Right renal cortex interstitium (tissue), 3 donors: ENCODE measurements around the gene SP9. TPM values are rescaled to one million over a fixed set of nuclear protein-coding genes. Genes with fewer than 3 reads are reported as not detected.
"Not testable (repeated sequence)": the region's sequence is repeated elsewhere in the genome, so short reads cannot be mapped to it uniquely, and the experiment has no call there.

Source experiments
- DNase-seq, 3 donors: peaks; one replicate each; pipeline ENCODE4 v3.0.0-alpha.2; 2013; ENCODE audit warnings: low read depth in 3 of 3, low spot score in 2 of 3
- polyA plus RNA-seq, 3 donors: library from polyadenylated mRNA; unstranded; fragments of 120-200 nt; gene quantifications; one replicate each; pipeline ENCODE4 v1.2.1, GENCODE V29; 2013; ENCODE audit not compliant: insufficient read length in 3 of 3

Gene SP9
- polyA plus RNA-seq, 3 donors = not detected

DNA sequence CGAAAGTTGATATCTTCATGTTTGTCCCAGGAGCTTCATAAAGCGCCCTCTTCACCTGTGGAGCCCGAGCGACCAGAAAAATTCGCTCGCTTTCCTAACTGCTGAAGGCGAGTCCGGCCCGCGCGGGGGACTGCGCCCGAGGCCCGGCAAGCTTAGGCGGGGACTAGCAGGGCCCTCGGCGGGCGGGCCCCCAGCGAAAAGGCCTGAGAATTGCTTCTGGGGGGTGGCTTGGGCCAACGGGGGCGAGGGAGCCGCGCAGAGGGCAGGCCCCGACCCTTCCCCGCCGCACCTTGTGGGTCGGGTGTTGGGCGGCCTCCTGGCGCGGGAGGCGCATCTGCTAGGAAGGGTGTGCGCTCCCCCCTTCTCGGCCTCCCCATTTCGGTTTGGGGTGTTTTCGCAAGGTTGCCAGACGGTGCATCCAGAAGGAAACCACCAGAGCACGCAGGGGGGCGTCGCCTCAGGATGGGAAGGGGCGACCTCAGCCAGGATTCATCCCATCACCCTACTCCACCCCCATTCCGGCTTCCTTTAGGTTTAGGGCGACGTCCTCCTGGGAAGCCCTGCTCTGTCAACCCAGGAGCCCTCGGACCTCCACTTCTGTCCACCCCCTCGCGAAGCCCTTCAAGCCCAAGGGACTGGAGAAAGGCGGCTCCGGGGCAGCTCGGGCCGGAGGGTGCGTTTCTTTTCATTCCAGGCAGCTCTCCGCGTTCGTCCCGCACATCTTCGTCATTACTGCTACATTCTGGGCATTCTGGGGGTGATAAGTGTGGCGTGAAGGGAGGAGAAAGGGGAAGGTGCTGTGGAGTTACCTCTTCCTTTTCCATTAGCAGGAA lies 9.1 kb downstream of the SP9 start:
- no peak for DNase-seq

- DNase-seq = no peak
These were observed 10.1 kb downstream of the SP9 start for GRCh38 chr2:174344716-174345461.

- DNase-seq = no peak
These were observed 15.3 kb downstream of the SP9 start for GRCh38 chr2:174350018-174350417.

GRCh38 chr2:174350593-174351181 lies 15.9 kb downstream of the SP9 start:
- DNase-seq = no peak

- DNase-seq = no peak
These were observed 18.2 kb downstream of the SP9 start for GRCh38 chr2:174353004-174353403.

- no peak for DNase-seq
These were observed 21.6 kb downstream of the SP9 start for GRCh38 chr2:174356347-174356746.

GRCh38 chr2:174359663-174360062 lies 24.9 kb downstream of the SP9 start:
- not testable (repeated sequence) for DNase-seq

DNA sequence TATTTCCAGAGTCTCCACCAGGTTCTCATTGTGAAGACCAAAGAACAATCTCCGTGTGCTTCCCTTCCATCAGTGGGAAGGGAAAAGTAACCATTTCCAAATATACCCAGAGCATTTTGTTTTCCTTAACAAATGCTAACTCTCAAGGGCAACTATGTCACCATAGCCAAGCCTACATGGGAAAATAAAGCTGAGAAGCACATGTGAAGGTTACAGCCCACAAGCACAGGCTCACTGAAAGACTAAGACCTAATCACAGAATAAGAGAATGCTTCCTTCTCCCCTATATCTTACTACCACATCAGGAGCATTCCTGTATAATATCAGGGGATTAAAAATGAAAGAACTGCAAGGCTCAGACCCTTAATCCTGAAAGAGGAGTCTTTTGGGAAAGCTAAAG lies 28.2 kb downstream of the SP9 start:
- no peak for DNase-seq

GRCh38 chr2:174363492-174364225 lies 28.9 kb downstream of the SP9 start:
- DNase-seq = not testable (repeated sequence)

DNA sequence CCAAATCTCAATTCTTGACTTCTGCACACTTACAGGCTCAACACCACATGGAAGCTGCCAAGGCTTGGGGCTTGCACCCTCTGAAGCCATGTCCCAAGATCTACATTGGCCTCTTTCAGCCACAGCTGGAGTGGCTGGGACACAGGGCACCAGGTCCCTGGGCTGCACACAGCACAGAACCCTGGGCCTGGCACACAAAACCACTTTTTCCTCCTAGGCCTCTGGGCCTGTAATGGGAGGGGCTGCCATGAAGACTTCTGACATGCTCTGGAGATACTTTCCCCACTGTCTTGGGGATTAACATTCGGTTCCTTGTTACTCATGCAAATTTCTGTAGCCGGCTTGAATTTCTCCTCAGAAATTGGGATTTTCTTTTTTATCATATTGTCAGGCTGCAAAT lies 29.9 kb downstream of the SP9 start:
- no peak for DNase-seq

DNA sequence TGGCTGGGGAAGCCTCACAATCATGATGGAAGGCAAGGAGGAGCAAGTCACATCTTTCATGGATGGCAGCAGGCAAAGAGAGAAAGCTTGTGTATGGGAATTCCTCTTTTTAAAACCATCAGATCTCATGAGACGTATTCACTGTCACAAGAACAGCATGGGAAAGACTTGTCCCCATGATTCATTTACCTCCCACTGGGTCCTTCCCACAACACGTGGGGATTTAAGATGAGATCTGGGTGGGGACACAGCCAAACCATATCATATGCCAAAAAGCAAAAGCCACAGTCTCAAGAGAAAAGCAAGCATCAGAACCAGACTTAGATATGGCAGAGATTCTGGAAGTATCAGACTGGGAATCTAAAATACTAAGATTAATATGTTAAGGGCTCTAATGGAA lies 30.8 kb downstream of the SP9 start:
- DNase-seq = no peak

GRCh38 chr2:174368691-174369090 lies 33.9 kb downstream of the SP9 start:
- no peak for DNase-seq

- no peak for DNase-seq
These were observed 42.2 kb downstream of the SP9 start for GRCh38 chr2:174376967-174377366.

DNA sequence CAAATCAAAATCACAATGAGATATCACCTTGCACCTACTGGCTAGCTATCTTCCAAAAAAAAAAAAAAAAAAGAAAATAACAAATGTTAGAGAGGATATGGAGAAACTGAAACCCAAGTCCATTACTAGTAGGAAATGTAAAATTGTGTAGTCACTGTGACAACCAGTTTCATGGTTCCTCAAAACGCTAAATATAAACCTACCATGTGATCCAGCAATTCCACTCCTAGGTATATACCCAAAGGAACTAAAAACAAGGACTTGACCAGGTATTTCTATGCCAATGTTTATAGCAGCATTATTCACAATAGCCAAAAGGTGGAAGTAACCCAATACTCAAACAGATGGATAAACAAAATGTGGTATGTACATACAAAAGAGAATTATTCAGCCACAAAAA lies 49.0 kb downstream of the SP9 start:
- no peak for DNase-seq

DNA sequence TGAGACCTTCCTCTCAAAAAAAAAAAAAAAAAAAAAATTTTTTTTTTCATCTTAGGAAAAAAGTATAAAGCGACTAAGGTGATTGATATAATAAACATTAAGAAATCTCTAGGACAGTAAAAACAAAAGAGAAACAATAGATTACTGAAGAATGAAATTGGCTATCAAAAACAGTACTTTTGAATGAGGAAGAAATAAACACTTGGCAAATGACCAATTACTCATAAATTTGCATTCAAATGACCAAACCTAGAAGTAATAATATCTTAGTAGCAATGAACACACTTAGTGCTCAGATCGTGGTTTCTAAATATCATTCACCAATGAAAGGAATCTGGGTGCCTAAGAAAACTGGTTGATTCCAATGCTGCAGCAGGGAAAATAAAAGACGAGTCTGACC lies 50.4 kb downstream of the SP9 start:
- no peak for DNase-seq

Other genes with a start within 250 kb of the SP9 start
- 100 to 1,000 TPM; 166 to 177 (median 172) TPM for gene OLA1, start 86.4 kb upstream of the SP9 start, polyA plus RNA-seq
- gene SCRN3, start 60.8 kb downstream of the SP9 start, polyA plus RNA-seq = 10 to 100 TPM; 34.4 to 36.1 (median 34.6) TPM
- 1 to 10 TPM; 6.0 to 7.8 (median 7.4) TPM for gene GPR155, start 152.1 kb downstream of the SP9 start, polyA plus RNA-seq